Mesenchymal stem cell (in vitro differentiated cells and primary cell): Measurements from ENCODE around the gene RPH3AL.

Experiments
- DNase-seq: peaks from one replicate; pipeline ENCODE4 v3.0.0-alpha.2; 2013
- H2AFZ ChIP-seq: one replicate; pipeline ENCODE4 v1.6.1; 2013; ENCODE audit warnings: low read depth, mild to moderate bottlenecking, control low read depth, inconsistent platforms, low read length, moderate library complexity
- H2AK5ac ChIP-seq: 2 replicates; pipeline ENCODE4 v1.6.1; 2013; ENCODE audit warnings: low read length, moderate library complexity, mild to moderate bottlenecking, inconsistent platforms; ENCODE audit not compliant: severe bottlenecking
- H2BK120ac ChIP-seq: one replicate; pipeline ENCODE4 v1.6.1; 2013; ENCODE audit warnings: low read depth, mild to moderate bottlenecking, inconsistent platforms, low read length, moderate library complexity
- H2BK12ac ChIP-seq, 2 experiments: one replicate each; pipeline ENCODE4 v1.6.1; 2013; ENCODE audit warnings: inconsistent platforms in 2 of 2, low read length in 2 of 2, mild to moderate bottlenecking in 2 of 2, moderate library complexity in 2 of 2, control low read depth in 1 of 2
- H2BK15ac ChIP-seq: one replicate; pipeline ENCODE4 v1.6.1; 2013; ENCODE audit warnings: mild to moderate bottlenecking, low read depth, inconsistent platforms; ENCODE audit not compliant: poor library complexity, severe bottlenecking
- H2BK5ac ChIP-seq: 2 replicates; pipeline ENCODE4 v1.6.1; 2013; ENCODE audit warnings: low read depth, mild to moderate bottlenecking, low read length, control low read depth, inconsistent platforms; ENCODE audit not compliant: poor library complexity, severe bottlenecking
- H3K14ac ChIP-seq, 2 experiments: one replicate each; pipeline ENCODE4 v1.6.1; 2013; ENCODE audit warnings: inconsistent platforms in 2 of 2, low read length in 2 of 2, control low read depth in 1 of 2, mild to moderate bottlenecking in 1 of 2, moderate library complexity in 1 of 2
- H3K18ac ChIP-seq, 2 experiments: one replicate each; pipeline ENCODE4 v1.6.1; 2013; ENCODE audit warnings: inconsistent platforms in 2 of 2, low read length in 2 of 2, control low read depth in 1 of 2, low read depth in 1 of 2, mild to moderate bottlenecking in 1 of 2
- H3K23ac ChIP-seq, 2 experiments: one replicate each; pipeline ENCODE4 v1.6.1; 2013; ENCODE audit warnings: inconsistent platforms in 2 of 2, low read length in 2 of 2, mild to moderate bottlenecking in 2 of 2, moderate library complexity in 2 of 2, control low read depth in 1 of 2
- H3K27ac ChIP-seq: 2 replicates; pipeline ENCODE4 v1.5.1; 2013; ENCODE audit warnings: mild to moderate bottlenecking, moderate library complexity, low read length, control low read depth, inconsistent platforms; ENCODE audit not compliant: poor library complexity, severe bottlenecking
- H3K27me3 ChIP-seq, 2 experiments: 2 replicates each; pipeline versions ENCODE4 v1.6.1 to v1.7.0; 2013; ENCODE audit warnings: low read length in 2 of 2, mild to moderate bottlenecking in 2 of 2, moderate library complexity in 2 of 2, control low read depth in 1 of 2, inconsistent platforms in 1 of 2; ENCODE audit not compliant: control insufficient read depth in 1 of 2, insufficient read depth in 1 of 2
- H3K36me3 ChIP-seq, 2 experiments: 2 replicates each; pipeline versions ENCODE4 v1.6.1 to v1.7.0; 2013; ENCODE audit warnings: low read length in 2 of 2, control low read depth in 1 of 2, inconsistent platforms in 1 of 2, low read depth in 1 of 2, mild to moderate bottlenecking in 1 of 2; ENCODE audit not compliant: insufficient read depth in 2 of 2, control insufficient read depth in 1 of 2
- H3K4ac ChIP-seq, 2 experiments: one replicate each; pipeline ENCODE4 v1.6.1; 2013; ENCODE audit warnings: inconsistent platforms in 2 of 2, low read length in 2 of 2, mild to moderate bottlenecking in 2 of 2, moderate library complexity in 2 of 2, control low read depth in 1 of 2, low read depth in 1 of 2
- H3K4me1 ChIP-seq: 2 replicates; pipeline ENCODE4 v1.6.1; 2013; ENCODE audit warnings: low read depth, low read length, control low read depth; ENCODE audit not compliant: control insufficient read depth, insufficient read depth
- H3K4me2 ChIP-seq: 2 replicates; pipeline ENCODE4 v1.6.1; 2013; ENCODE audit warnings: low read length, mild to moderate bottlenecking, inconsistent platforms; ENCODE audit not compliant: poor library complexity, severe bottlenecking
- H3K4me3 ChIP-seq, 2 experiments: 2 replicates each; pipeline versions ENCODE4 v1.5.1 to v1.7.0; 2013; ENCODE audit warnings: low read length in 2 of 2, mild to moderate bottlenecking in 2 of 2, control low read depth in 1 of 2, low read depth in 1 of 2; ENCODE audit not compliant: insufficient read depth in 1 of 2
- H3K79me1 ChIP-seq: replicated peaks from 2 replicates; pipeline ENCODE4 v1.6.1; 2013; ENCODE audit warnings: mild to moderate bottlenecking, control low read depth, low read length, inconsistent platforms; ENCODE audit not compliant: poor library complexity, severe bottlenecking
- H3K9ac ChIP-seq: 2 replicates; pipeline ENCODE4 v1.7.0; 2013; ENCODE audit warnings: mild to moderate bottlenecking, low read length, moderate library complexity
- H3K9me3 ChIP-seq: 2 replicates; pipeline ENCODE4 v1.7.0; 2013; ENCODE audit warnings: mild to moderate bottlenecking, low read length; ENCODE audit not compliant: control insufficient read depth
- H4K8ac ChIP-seq: one replicate; pipeline ENCODE4 v1.6.1; 2013; ENCODE audit warnings: inconsistent platforms, mild to moderate bottlenecking, low read length, moderate library complexity
- H4K91ac ChIP-seq: one replicate; pipeline ENCODE4 v1.6.1; 2013; ENCODE audit warnings: mild to moderate bottlenecking, low read length, inconsistent platforms
- WGBS: methylation state at CpG from one replicate; pipeline ENCODE4 v1.1.7; 2013; ENCODE audit warnings: mixed read lengths; 5-methylcytosine and 5-hydroxymethylcytosine counted together

The RPH3AL gene

DNA sequence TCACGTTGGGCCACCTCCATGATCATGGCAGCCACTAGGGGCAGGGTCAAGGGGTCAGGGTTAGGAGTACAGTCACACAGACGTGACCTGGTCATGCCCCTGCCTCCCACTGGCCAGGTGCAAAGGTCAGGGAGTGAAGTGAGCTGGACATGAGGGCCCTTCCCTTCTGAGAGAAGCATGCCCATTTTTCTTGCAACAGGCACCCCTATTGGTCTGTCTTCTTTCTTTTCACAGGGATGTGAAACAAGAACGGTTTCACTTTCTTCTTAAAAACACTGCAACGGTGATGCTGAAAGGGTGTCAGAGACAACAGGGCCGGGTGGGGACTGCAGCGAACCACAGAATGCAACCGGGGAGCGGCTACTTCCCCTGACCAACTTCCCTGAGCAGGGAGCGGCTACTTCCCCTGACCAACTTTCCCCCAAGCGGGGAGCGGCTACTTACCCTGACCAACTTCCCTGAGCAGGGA is 119.1 kb downstream of the RPH3AL start:
- Histone ChIP-seq H2AFZ (no peak overlapping the region), H4K91ac (no peak overlapping the region), H3K27ac (no peak overlapping the region), H2AK5ac (no peak overlapping the region), H3K23ac (no peak overlapping the region), H3K36me3 (peaks cover 0 to 3% of the 10 kb centered on the region in 2 experiments), H3K18ac (no peak overlapping the region), H2BK15ac (no peak overlapping the region), H3K9ac (no peak overlapping the region), H2BK5ac (no peak overlapping the region), H3K4ac (no peak overlapping the region), H3K79me1 (no peaks in the 10 kb centered on the region), H2BK120ac (no peak overlapping the region), H3K27me3 (peaks cover 0 to 9% of the 10 kb centered on the region in 2 experiments), H3K4me3 (no peak overlapping the region), H3K4me1 (peaks cover 29% of the 10 kb centered on the region), H3K14ac (no peak overlapping the region), H2BK12ac (no peak overlapping the region), H3K4me2 (no peak overlapping the region), H3K9me3 (no peaks in the 10 kb centered on the region), H4K8ac (no peak overlapping the region)
- WGBS: 75% methylated on average over 8 of the region's 11 CpGs
- DNase-seq: no peak

DNA sequence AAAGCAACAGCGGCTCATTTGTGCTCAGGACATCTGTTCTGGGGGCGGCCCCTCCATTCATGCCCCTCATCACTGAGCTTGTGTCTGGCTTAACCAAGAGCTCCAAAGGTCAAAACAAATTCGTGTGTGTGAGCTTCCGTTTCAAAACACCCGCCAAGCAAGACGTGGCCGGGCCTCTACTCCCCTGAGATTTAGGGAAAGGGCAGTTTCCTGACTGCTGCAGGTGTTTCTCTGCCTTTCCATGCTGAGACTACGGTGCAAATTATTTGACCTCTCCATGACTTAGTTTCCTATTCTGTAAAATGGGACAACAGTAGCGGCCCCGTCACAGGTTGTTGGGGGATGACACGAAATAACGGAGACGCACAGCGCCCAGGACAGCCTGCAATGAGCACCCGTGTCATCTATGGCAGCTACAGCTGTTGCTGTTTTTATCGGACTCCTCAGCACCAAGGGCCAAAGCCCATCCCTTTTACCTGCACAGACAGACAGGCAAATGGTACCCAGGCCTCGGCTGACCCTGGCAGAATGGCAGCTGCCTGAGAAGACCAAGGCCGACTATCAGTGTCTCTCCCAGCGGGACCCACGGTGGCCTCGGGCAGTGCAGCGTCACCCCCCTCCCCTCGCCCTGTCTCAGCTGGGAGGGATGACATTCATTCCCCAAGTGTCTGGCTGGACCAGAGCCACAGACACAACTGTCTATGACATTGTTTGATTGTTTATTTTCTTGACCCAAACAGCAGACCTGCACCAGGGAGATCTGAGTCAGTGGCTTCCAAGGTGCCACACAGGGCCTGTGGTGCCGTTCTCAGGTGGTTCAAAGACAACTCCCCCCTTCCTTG is 120.4 kb downstream of the RPH3AL start:
- WGBS: 92% methylated on average over 23 of the region's 24 CpGs
- H3K4me2 ChIP-seq: no peak overlapping the region
- DNase-seq: no peak

DNA sequence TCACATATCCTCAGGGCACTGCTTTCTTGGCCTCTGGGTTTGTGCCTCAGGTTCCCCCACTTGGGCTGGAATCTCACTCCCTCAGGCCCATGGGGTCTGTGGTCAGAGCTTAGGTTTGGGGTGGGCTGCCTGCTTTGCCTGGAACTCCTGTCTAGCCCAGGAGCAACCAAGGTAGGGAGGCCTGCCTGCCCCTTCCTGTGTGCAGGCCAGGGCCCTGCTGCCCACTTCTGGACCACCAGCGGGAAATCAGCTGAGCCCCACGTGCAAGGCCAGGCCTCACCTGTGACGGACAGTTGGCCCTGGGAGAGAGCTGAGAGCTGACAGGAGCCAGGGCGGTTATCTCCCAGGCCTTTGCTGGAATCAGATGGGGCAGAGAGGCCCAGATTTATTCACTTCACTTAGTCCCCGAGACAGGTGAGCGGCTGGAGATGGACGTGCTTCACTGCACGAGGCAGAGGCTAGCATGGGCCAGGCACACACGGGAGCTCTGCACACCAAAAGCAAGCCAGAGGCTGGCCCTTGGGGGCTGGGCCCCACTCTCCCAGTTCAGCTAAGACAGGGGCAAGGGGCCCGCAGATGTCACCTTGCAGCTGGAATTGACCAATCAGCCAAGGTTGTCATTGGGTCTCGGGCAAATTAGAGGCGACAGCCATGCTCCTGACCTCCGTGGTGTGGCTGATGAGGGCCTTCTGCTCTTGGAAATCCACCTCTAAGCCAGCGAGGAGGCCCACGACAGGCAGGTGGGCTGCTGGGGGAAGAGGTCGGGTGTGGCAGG is 121.2 kb downstream of the RPH3AL start:
- no peak overlapping the region for H2AK5ac ChIP-seq
- H3K4me1 ChIP-seq: peaks cover 27% of the 10 kb centered on the region
- no peak overlapping the region for H3K4ac ChIP-seq
- no peak overlapping the region for H2BK12ac ChIP-seq
- H3K9ac ChIP-seq: no peak overlapping the region
- no peak overlapping the region for H3K4me2 ChIP-seq
- H3K27me3 ChIP-seq: peaks cover 0 to 16% of the 10 kb centered on the region in 2 experiments
- no peak overlapping the region for H3K18ac ChIP-seq
- no peak overlapping the region for H2BK5ac ChIP-seq
- H3K14ac ChIP-seq: peak overlapping the region in 1 of 2 experiments; percentile 31
- H2BK15ac ChIP-seq: no peak overlapping the region
- no peak overlapping the region for H2BK120ac ChIP-seq
- 80% methylated on average over 16 of the region's 16 CpGs for whole genome bisulfite sequencing
- H4K8ac ChIP-seq: no peak overlapping the region
- peaks cover 0 to 3% of the 10 kb centered on the region in 2 experiments for H3K36me3 ChIP-seq
- no peak overlapping the region for H3K4me3 ChIP-seq
- no peak overlapping the region for H2AFZ ChIP-seq
- H3K9me3 ChIP-seq: no peaks in the 10 kb centered on the region
- no peaks in the 10 kb centered on the region for H3K79me1 ChIP-seq
- no peak overlapping the region for H3K27ac ChIP-seq
- no peak for DNase-seq
- no peak overlapping the region for H4K91ac ChIP-seq
- no peak overlapping the region for H3K23ac ChIP-seq

More for the DNA sequence above, 120.4 kb downstream of the RPH3AL start:
- H3K27me3 ChIP-seq: peaks cover 0 to 16% of the 10 kb centered on the region in 2 experiments
- no peak overlapping the region for H3K4ac ChIP-seq
- H3K27ac ChIP-seq: no peak overlapping the region
- no peak overlapping the region for H3K23ac ChIP-seq
- H2BK12ac ChIP-seq: no peak overlapping the region
- no peak overlapping the region for H2BK5ac ChIP-seq
- no peaks in the 10 kb centered on the region for H3K79me1 ChIP-seq
- H3K9me3 ChIP-seq: no peaks in the 10 kb centered on the region
- no peak overlapping the region for H2AFZ ChIP-seq
- no peak overlapping the region for H3K9ac ChIP-seq
- peak overlapping the region in 1 of 2 experiments; percentile 31 for H3K14ac ChIP-seq
- peaks cover 0 to 3% of the 10 kb centered on the region in 2 experiments for H3K36me3 ChIP-seq
- no peak overlapping the region for H3K4me3 ChIP-seq
- peaks cover 31% of the 10 kb centered on the region for H3K4me1 ChIP-seq
- H4K8ac ChIP-seq: no peak overlapping the region
- H2AK5ac ChIP-seq: no peak overlapping the region
- no peak overlapping the region for H2BK15ac ChIP-seq
- no peak overlapping the region for H2BK120ac ChIP-seq
- no peak overlapping the region for H3K18ac ChIP-seq
- no peak overlapping the region for H4K91ac ChIP-seq

DNA sequence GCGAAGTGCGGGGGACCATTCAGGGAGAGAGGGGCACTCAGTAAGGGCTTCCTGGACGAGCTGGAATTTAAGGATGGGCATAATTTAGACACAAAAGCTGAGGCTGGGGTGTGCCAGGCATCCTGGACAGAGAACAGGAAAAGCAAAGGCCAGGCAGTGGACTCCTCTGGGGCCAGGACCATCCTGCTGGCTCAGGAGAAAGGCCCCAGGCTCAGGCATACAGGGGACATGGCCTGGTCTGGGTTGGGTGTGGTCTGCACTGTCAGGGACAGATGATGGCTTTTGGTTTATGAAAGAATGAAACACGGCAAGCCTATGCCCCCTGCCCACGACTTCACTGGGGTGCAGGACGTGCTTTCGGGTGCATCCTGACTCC is 122.2 kb downstream of the RPH3AL start:
- H2AFZ ChIP-seq: no peak overlapping the region
- H2BK120ac ChIP-seq: no peak overlapping the region
- no peak overlapping the region for H2AK5ac ChIP-seq
- H3K9me3 ChIP-seq: no peaks in the 10 kb centered on the region
- WGBS: 86% methylated on average over 7 of the region's 7 CpGs
- H2BK5ac ChIP-seq: no peak overlapping the region
- H3K14ac ChIP-seq: no peak overlapping the region
- H3K4me2 ChIP-seq: no peak overlapping the region
- peaks cover 27% of the 10 kb centered on the region for H3K4me1 ChIP-seq
- H2BK12ac ChIP-seq: no peak overlapping the region
- H3K9ac ChIP-seq: no peak overlapping the region
- H3K27me3 ChIP-seq: peaks cover 0 to 19% of the 10 kb centered on the region in 2 experiments
- H3K27ac ChIP-seq: no peak overlapping the region
- no peak overlapping the region for H4K8ac ChIP-seq
- H3K79me1 ChIP-seq: no peaks in the 10 kb centered on the region
- H3K4ac ChIP-seq: no peak overlapping the region
- no peak for DNase-seq
- peaks cover 0 to 3% of the 10 kb centered on the region in 2 experiments for H3K36me3 ChIP-seq
- no peak overlapping the region for H2BK15ac ChIP-seq
- no peak overlapping the region for H3K23ac ChIP-seq
- H3K18ac ChIP-seq: no peak overlapping the region
- H3K4me3 ChIP-seq: no peak overlapping the region
- H4K91ac ChIP-seq: no peak overlapping the region
